K562 (cell line): ENCODE results near the gene SRD5A1. TPM values are rescaled to one million over a fixed set of nuclear protein-coding genes. Genes with fewer than 3 reads are reported as not detected.
A peak's percentile ranks its signal among the peaks of the same experiment; 100 is the strongest.

ENCODE experiments used
- ATAC-seq: fragments of 200-7000 bp; cut with Tn5 transposase; 3 replicates; pipeline ENCODE4 v1.9.1; 2020; ENCODE audit warnings: moderate library complexity
- BruUV-seq: library from RNA; stranded (reverse); fragments of 400-500 nt; replicated peaks from 2 replicates; lab custom pipeline; 2021; lab: Mats Ljungman, UMichigan
- CTCF ChIA-PET: fragments of 300-600 bp; formaldehyde crosslinking; extraction: SDS; loops from one replicate; lab custom pipeline; 2021; ENCODE audit warnings: low intra/inter-chr PET ratio; lab: Yijun Ruan, JAX
- POLR2A ChIA-PET: fragments of 300-600, 350-650 bp; sonication (Branson Sonifier 250); formaldehyde crosslinking; extraction: SDS; loops from one replicate; lab custom pipeline; 2021; ENCODE audit warnings: antibody characterized with exemption, inconsistent platforms; lab: Yijun Ruan, JAX
- DNase-seq, 4 experiments: peaks; one replicate each; pipeline versions ENCODE4 v3.0.0 to v3.0.0-alpha.2; 2011 to 2018; ENCODE audit warnings: low spot score in 3 of 4, mixed read lengths in 3 of 4; ENCODE audit errors: extremely low read depth in 1 of 4
- FAIRE-seq: peaks from 2 replicates; lab custom pipeline; 2011; peaks lifted over from hg19 to GRCh38; lab: Jason Lieb, UNC
- H2AFZ ChIP-seq: 2 replicates; pipeline ENCODE4 v1.6.0; 2011; ENCODE audit warnings: low read depth, low read length, control low read depth, inconsistent platforms
- H3K27ac ChIP-seq: fragments of 200-600 bp; 3 replicates; pipeline ENCODE4 v1.8.0; 2011; ENCODE audit warnings: low read depth, mild to moderate bottlenecking, control low read depth, inconsistent platforms, low read length, moderate library complexity, mixed read lengths; ENCODE audit errors: extremely low read depth
- H3K27me3 ChIP-seq, 2 experiments: fragments of 300-600 bp in 1 of 2; 2 replicates in 1 of 2; 3 replicates in 1 of 2; pipeline versions ENCODE4 v1.6.0 to v1.8.0; 2011; ENCODE audit warnings: inconsistent platforms in 2 of 2, low read length in 2 of 2, mild to moderate bottlenecking in 1 of 2, mixed read lengths in 1 of 2, moderate library complexity in 1 of 2; ENCODE audit not compliant: control insufficient read depth in 2 of 2, insufficient read depth in 2 of 2
- H3K36me3 ChIP-seq: fragments of 300-600 bp; 3 replicates; pipeline ENCODE4 v1.8.0; 2011; ENCODE audit warnings: mild to moderate bottlenecking, low read length, inconsistent platforms; ENCODE audit not compliant: control insufficient read depth, insufficient read depth
- H3K4me1 ChIP-seq, 2 experiments: fragments of 200-600 bp in 1 of 2; replicated peaks in 1 of 2; 2 replicates in 1 of 2; 3 replicates in 1 of 2; pipeline versions ENCODE4 v1.5.1 to v1.8.0; 2011; ENCODE audit warnings: inconsistent platforms in 2 of 2, low read length in 2 of 2, mild to moderate bottlenecking in 1 of 2, mixed read lengths in 1 of 2, moderate library complexity in 1 of 2; ENCODE audit not compliant: control insufficient read depth in 2 of 2, insufficient read depth in 2 of 2
- H3K4me2 ChIP-seq: 2 replicates; pipeline ENCODE4 v1.6.1; 2011; ENCODE audit warnings: low read length, control low read depth, inconsistent platforms, mixed read lengths; ENCODE audit not compliant: insufficient read depth
- H3K4me3 ChIP-seq: fragments of 200-600 bp; sonication (generic), shearing (Covaris generic); 2 replicates; pipeline ENCODE4 v1.5.1; 2016; ENCODE audit warnings: control low read depth, inconsistent platforms
- H3K79me2 ChIP-seq: fragments of 200-600 bp; 3 replicates; pipeline ENCODE4 v1.8.0; 2011; ENCODE audit warnings: low read length, inconsistent platforms; ENCODE audit not compliant: control insufficient read depth, insufficient read depth
- H3K9ac ChIP-seq, 2 experiments: 2 replicates each; pipeline versions ENCODE4 v1.6.0 to v1.6.1; 2011; ENCODE audit warnings: low read depth in 2 of 2, low read length in 2 of 2, control low read depth in 1 of 2, inconsistent platforms in 1 of 2, mild to moderate bottlenecking in 1 of 2, mixed read lengths in 1 of 2; ENCODE audit not compliant: insufficient read depth in 1 of 2
- H3K9me1 ChIP-seq: one replicate; pipeline ENCODE4 v1.6.0; 2011; ENCODE audit warnings: inconsistent platforms, mild to moderate bottlenecking, low read length, moderate library complexity; ENCODE audit not compliant: control insufficient read depth, insufficient read depth
- H3K9me3 ChIP-seq: replicated peaks from 2 replicates; pipeline ENCODE4 v1.5.1; 2011; ENCODE audit warnings: low read depth, low read length, inconsistent platforms; ENCODE audit not compliant: control insufficient read depth, insufficient read depth
- H4K20me1 ChIP-seq: replicated peaks from 2 replicates; pipeline ENCODE4 v1.6.1; 2011; ENCODE audit warnings: low read length, inconsistent platforms, mixed read lengths; ENCODE audit not compliant: control insufficient read depth, insufficient read depth
- ILK ChIP-seq: fragments of 450-650 bp; IDR thresholded peaks from 2 replicates; pipeline ENCODE4 v1.6.1; 2016; ENCODE audit warnings: missing genetic modification characterization, low read depth, mild to moderate bottlenecking, missing compliant biosample characterization, moderate library complexity, borderline replicate concordance
- MYNN ChIP-seq, 2 experiments: sonication (generic); formaldehyde crosslinking in 1 of 2; IDR thresholded peaks; 2 replicates each; pipeline versions ENCODE4 v1.5.0 to v1.6.1; 2016 to 2020; ENCODE audit warnings: antibody characterized with exemption in 1 of 2, missing genetic modification reagents in 1 of 2
- ZNF354B ChIP-seq: fragments of 250-450 bp; sonication (Bioruptor Pico); IDR thresholded peaks from 2 replicates; pipeline ENCODE4 v1.4.0; 2020
- WGBS: fragments of 100-300 bp; shearing (Covaris generic); methylation state at CpG from one replicate; pipeline ENCODE4 v1.1.6; 2016; ENCODE audit warnings: low coverage, mixed read lengths; ENCODE audit not compliant: insufficient coverage; ENCODE audit errors: missing lambda C conversion rate; 5-methylcytosine and 5-hydroxymethylcytosine counted together
- in situ Hi-C: fragments of 300-500 bp; cut with MboI; formaldehyde crosslinking; loops from 4 replicates; pipeline ENCODE4 v1.15.0; 2018; ENCODE audit warnings: inconsistent platforms, mixed read lengths
- intact Hi-C: fragments of 100-400 bp; cut with micrococcal nuclease; formaldehyde crosslinking; loops from 2 replicates; pipeline ENCODE4 v1.14.2; 2022
- polyA plus RNA-seq, 8 experiments: library from polyadenylated mRNA; depleted of rRNA in 4 of 8; stranded (reverse) in 5 of 8; unstranded in 3 of 8; fragments of >200 nt; fragmentation: Nextera tagmentation in 2 of 8; fragmentation: Illumina TruSeq in 1 of 8; extraction: Ambion mirVana in 2 of 8; extraction: Trizol in 1 of 8; gene quantifications; 2 replicates each; pipeline versions ENCODE4 v1.2.1 to v1.2.3, GENCODE V29; 2011 to 2014; ENCODE audit warnings: inconsistent platforms in 1 of 8, missing spikeins in 1 of 8
- total RNA-seq, 7 experiments: library from RNA; depleted of rRNA in 6 of 7; stranded (reverse); fragments of >200 nt in 6 of 7; fragmentation: Illumina TruSeq in 2 of 7; extraction: Trizol in 2 of 7; gene quantifications; 2 replicates each; pipeline versions ENCODE4 v1.2.1 to v1.2.3, GENCODE V29; 2011 to 2021; ENCODE audit warnings: low replicate concordance in 1 of 7

SRD5A1 gene
- total and polyA plus RNA-seq, 9 of the 15 experiments (the other 6 are each of a cell fraction or from before 2014, with no cell fraction given), result 1.3 to 22.6 (median 8.1) TPM

DNA sequence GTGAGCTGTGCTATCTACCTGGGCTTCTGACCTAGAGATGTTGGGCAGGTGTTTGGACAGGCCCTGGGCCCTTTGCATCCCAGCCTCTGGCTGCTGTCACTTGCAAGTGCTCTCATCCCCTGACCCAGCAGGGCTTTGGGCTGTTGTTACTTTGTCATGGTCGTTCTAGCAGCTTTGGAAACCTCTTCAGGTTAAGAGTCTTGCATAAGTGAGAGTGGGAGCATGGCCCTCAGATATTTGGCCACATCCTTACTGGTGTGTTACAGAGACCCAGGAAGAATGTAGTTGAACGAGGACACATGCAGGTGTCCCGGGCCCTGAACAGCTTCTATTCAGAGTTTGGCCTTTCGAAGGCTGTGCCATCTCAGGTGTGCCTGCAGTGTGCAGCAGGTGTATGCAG is 84.4 kb downstream of the SRD5A1 start:
- 68% methylated on average over 4 of the region's 4 CpGs for WGBS
- Histone ChIP-seq H3K9me3 (no peaks in the 10 kb centered on the region), H2AFZ (no peak overlapping the region), H3K36me3 (peaks cover 62% of the 10 kb centered on the region), H4K20me1 (peaks cover 72% of the 10 kb centered on the region), H3K4me2 (0 out of 2 replicates have a peak overlapping the region, but pooled peaks have one; percentile 24), H3K9me1 (peaks cover 34% of the 10 kb centered on the region)
- intact Hi-C loops, result loop anchor here (10.0 kb wide), 1 partner anchor 343 kb away; the partner anchor contains the start of gene MED10
- in situ Hi-C loops, result loop anchor here (5.0 kb wide), 1 partner anchor 85 kb away; the partner anchor contains the start of genes NSUN2 and SRD5A1
- ATAC-seq (no peak), DNase-seq (no peak), FAIRE-seq (peak; percentile 61)
- no TSS peak for BruUV-seq
- TF ChIP-seq MYNN (IDR thresholded peaks at IDR 0.05), result peak; percentile 92
- TF ChIP-seq MYNN (CRISPR knock-in tag; IDR thresholded peaks at IDR 0.05), result no peak; the same call in 1 of the 2 replicates
- no peak for TF ChIP-seq ILK (tag)
- TF ChIP-seq, all 486 proteins: peak for 1
- Histone ChIP-seq H3K4me3 (no peak overlapping the region), H3K27ac (no peak overlapping the region), H3K27me3 (no peaks in the 10 kb centered on the region), H3K9ac (peak overlapping the region in 1 of 2 experiments; percentile 64; a peak in 1 of 4 replicates), H3K4me1 (peaks cover 33 to 36% of the 10 kb centered on the region in 2 experiments; a peak in 4 of 5 replicates), H3K79me2 (peaks cover 86% of the 10 kb centered on the region)
- CTCF ChIA-PET, result no interaction called here
- POLR2A ChIA-PET, result interaction anchor here (0.6 to 2.5 kb wide), 4 partner anchors 9 to 916 kb away, joined by 3 to 16 read pairs (median 6); no protein-coding TSS in a partner anchor

DNA sequence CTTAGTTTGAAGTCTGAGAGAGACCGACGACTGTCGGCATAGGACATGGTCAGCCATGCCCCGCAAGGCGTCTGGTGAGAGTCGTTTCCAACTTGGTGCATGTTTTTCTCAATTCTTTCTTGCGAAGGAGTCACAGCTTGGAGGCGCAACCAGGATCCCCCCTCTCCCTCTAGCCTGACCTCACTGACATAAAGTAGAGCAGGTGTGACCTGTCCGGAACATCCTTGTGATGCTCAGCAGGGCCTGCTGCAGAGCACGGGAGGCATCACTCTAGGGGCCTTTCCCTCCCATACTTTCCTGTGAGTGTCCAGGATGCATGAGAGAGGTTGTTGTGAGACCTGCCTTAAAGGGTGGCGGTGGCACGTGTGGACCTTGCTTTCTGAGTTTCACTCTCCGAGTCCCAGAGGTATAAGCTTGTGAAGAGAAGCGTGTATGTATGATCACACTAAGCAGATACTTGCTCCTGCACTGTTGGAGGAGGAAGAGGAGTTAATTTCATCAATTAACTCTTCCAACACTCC is 85.0 kb downstream of the SRD5A1 start:
- H3K9me1 ChIP-seq, result peaks cover 34% of the 10 kb centered on the region
- no peak overlapping the region for H3K4me2 ChIP-seq
- no TSS peak for BruUV-seq
- ATAC-seq, result no peak
- intact Hi-C loops (loop anchor here (10.0 kb wide), 1 partner anchor 343 kb away; the partner anchor contains the start of gene MED10), in situ Hi-C loops (loop anchor here (5.0 kb wide), 1 partner anchor 86 kb away; the partner anchor contains the start of genes NSUN2 and SRD5A1)
- ChIA-PET CTCF (no interaction called here), POLR2A (interaction anchor here (0.6 to 2.5 kb wide), 5 partner anchors 8 to 121 kb away, joined by 3 to 16 read pairs (median 4); no protein-coding TSS in a partner anchor)
- H3K27me3 ChIP-seq, result no peaks in the 10 kb centered on the region
- H3K79me2 ChIP-seq, result peaks cover 91% of the 10 kb centered on the region
- peak; percentile 58 for FAIRE-seq
- no peak overlapping the region for H3K27ac ChIP-seq
- peak overlapping the region in 1 of 2 experiments; percentile 57; a peak in 2 of 4 replicates for H3K9ac ChIP-seq
- WGBS, result 91% methylated on average over 14 of the region's 14 CpGs
- no peak for DNase-seq
- no peak overlapping the region for H3K4me3 ChIP-seq
- no peaks in the 10 kb centered on the region for H3K9me3 ChIP-seq
- no peak for TF ChIP-seq ZNF354B (CRISPR knock-in tag)
- peaks cover 30 to 36% of the 10 kb centered on the region in 2 experiments; a peak in 4 of 5 replicates for H3K4me1 ChIP-seq
- H3K36me3 ChIP-seq, result peaks cover 68% of the 10 kb centered on the region
- H2AFZ ChIP-seq, result no peak overlapping the region
- H4K20me1 ChIP-seq, result peaks cover 75% of the 10 kb centered on the region
